IMR-90 (cell line): Measurements from ENCODE around the gene SLC47A2. TPM values are rescaled to one million over a fixed set of nuclear protein-coding genes. Genes with fewer than 3 reads are reported as not detected.

Experiments
- ATAC-seq: fragments of 200-7000 bp; cut with Tn5 transposase; 2 replicates; pipeline ENCODE4 v1.9.1; 2020; ENCODE audit warnings: low read depth, mild to moderate bottlenecking, moderate library complexity
- BruUV-seq: library from RNA; stranded (reverse); fragments of 400-500 nt; replicated peaks from 2 replicates; lab custom pipeline; 2021; lab: Mats Ljungman, UMichigan
- CTCF ChIA-PET: fragments of 300-600 bp; formaldehyde crosslinking; extraction: SDS; loops from one replicate; lab custom pipeline; 2021; ENCODE audit warnings: antibody characterized with exemption; lab: Yijun Ruan, JAX
- POLR2A ChIA-PET: fragments of 300-600 bp; sonication (Branson Sonifier 250); formaldehyde crosslinking; loops from one replicate; lab custom pipeline; 2022; ENCODE audit warnings: antibody characterized with exemption; ENCODE audit not compliant: unreplicated experiment; lab: Charles Lee
- DNase-seq: peaks from one replicate; pipeline ENCODE4 v3.0.0; 2013
- H2AFZ ChIP-seq: replicated peaks from 2 replicates; pipeline ENCODE3; 2013; ENCODE audit warnings: low read length, mild to moderate bottlenecking; ENCODE audit not compliant: poor library complexity
- H2AK5ac ChIP-seq: 2 replicates; pipeline ENCODE4 v1.6.1; 2013; ENCODE audit warnings: low read depth, low read length, inconsistent platforms
- H2AK9ac ChIP-seq: replicated peaks from 2 replicates; pipeline ENCODE3; 2013; ENCODE audit warnings: mild to moderate bottlenecking, low read depth, low read length, moderate library complexity; ENCODE audit not compliant: poor library complexity
- H2BK120ac ChIP-seq: 2 replicates; pipeline ENCODE4 v1.6.1; 2013; ENCODE audit warnings: low read depth, low read length, inconsistent platforms
- H2BK15ac ChIP-seq: 3 replicates; pipeline ENCODE4 v1.6.1; 2013; ENCODE audit warnings: low read depth, low read length, inconsistent platforms
- H2BK20ac ChIP-seq: 2 replicates; pipeline ENCODE4 v1.6.1; 2013; ENCODE audit warnings: low read depth, mild to moderate bottlenecking, inconsistent platforms, low read length, moderate library complexity
- H2BK5ac ChIP-seq: 2 replicates; pipeline ENCODE4 v1.6.1; 2013; ENCODE audit warnings: mild to moderate bottlenecking, low read depth, low read length, inconsistent platforms; ENCODE audit not compliant: poor library complexity, severe bottlenecking
- H3K14ac ChIP-seq: replicated peaks from 2 replicates; pipeline ENCODE4 v1.6.1; 2013; ENCODE audit warnings: low read depth, low read length, inconsistent platforms
- H3K18ac ChIP-seq: 2 replicates; pipeline ENCODE4 v1.6.1; 2013; ENCODE audit warnings: low read depth, low read length, control low read depth
- H3K23ac ChIP-seq: 2 replicates; pipeline ENCODE4 v1.6.1; 2013; ENCODE audit warnings: low read depth, low read length, inconsistent platforms
- H3K27ac ChIP-seq: 2 replicates; pipeline ENCODE4 v1.5.1; 2013; ENCODE audit warnings: mild to moderate bottlenecking, control low read depth, low read length; ENCODE audit not compliant: insufficient read depth
- H3K27me3 ChIP-seq: 2 replicates; pipeline ENCODE4 v1.6.1; 2013; ENCODE audit warnings: low read length; ENCODE audit not compliant: control insufficient read depth, insufficient read depth
- H3K36me3 ChIP-seq: 2 replicates; pipeline ENCODE4 v1.6.1; 2013; ENCODE audit warnings: low read length, mixed read lengths; ENCODE audit not compliant: control insufficient read depth, insufficient read depth
- H3K4ac ChIP-seq: 2 replicates; pipeline ENCODE4 v1.6.1; 2013; ENCODE audit warnings: low read depth, low read length, inconsistent platforms
- H3K4me1 ChIP-seq: 2 replicates; pipeline ENCODE4 v1.6.1; 2013; ENCODE audit warnings: low read length, mixed read lengths; ENCODE audit not compliant: control insufficient read depth, insufficient read depth
- H3K4me2 ChIP-seq: 2 replicates; pipeline ENCODE4 v1.6.1; 2013; ENCODE audit warnings: low read depth, mild to moderate bottlenecking, control low read depth, low read length, moderate library complexity
- H3K4me3 ChIP-seq: 2 replicates; pipeline ENCODE4 v1.5.1; 2013; ENCODE audit warnings: low read depth, mild to moderate bottlenecking, control low read depth, low read length, moderate library complexity; ENCODE audit not compliant: insufficient read depth
- H3K56ac ChIP-seq: 2 replicates; pipeline ENCODE4 v1.6.1; 2013; ENCODE audit warnings: low read length, inconsistent platforms; ENCODE audit not compliant: insufficient read depth; ENCODE audit errors: extremely low read depth
- H3K79me1 ChIP-seq, 2 experiments: 2 replicates each; pipeline ENCODE4 v1.6.1; 2013; ENCODE audit warnings: low read length in 2 of 2, inconsistent platforms in 1 of 2, low read depth in 1 of 2
- H3K9ac ChIP-seq: 2 replicates; pipeline ENCODE4 v1.6.1; 2013; ENCODE audit warnings: low read depth, low read length, control low read depth
- H3K9me1 ChIP-seq: 2 replicates; pipeline ENCODE4 v1.6.1; 2013; ENCODE audit warnings: low read length, inconsistent platforms; ENCODE audit not compliant: insufficient read depth
- H3K9me3 ChIP-seq: 2 replicates; pipeline ENCODE4 v1.6.1; 2013; ENCODE audit warnings: low read length; ENCODE audit not compliant: control insufficient read depth, insufficient read depth
- H4K20me1 ChIP-seq: 2 replicates; pipeline ENCODE4 v1.6.1; 2013; ENCODE audit warnings: low read length, inconsistent platforms; ENCODE audit not compliant: insufficient read depth
- H4K5ac ChIP-seq: 2 replicates; pipeline ENCODE4 v1.6.1; 2013; ENCODE audit warnings: mild to moderate bottlenecking, low read depth, low read length, control low read depth
- H4K8ac ChIP-seq, 2 experiments: 2 replicates each; pipeline ENCODE4 v1.6.1; 2013; ENCODE audit warnings: low read depth in 2 of 2, low read length in 2 of 2, control low read depth in 1 of 2, inconsistent platforms in 1 of 2
- H4K91ac ChIP-seq: 2 replicates; pipeline ENCODE4 v1.6.1; 2013; ENCODE audit warnings: low read depth, low read length, inconsistent platforms; ENCODE audit not compliant: insufficient read depth
- CEBPB ChIP-seq: IDR thresholded peaks from 2 replicates; pipeline ENCODE4 v1.6.1; 2012; ENCODE audit warnings: low read depth, low read length, improper control_type of control experiment
- MAFK ChIP-seq: IDR thresholded peaks from 2 replicates; pipeline ENCODE4 v1.6.1; 2012; ENCODE audit warnings: low read depth, low read length, improper control_type of control experiment
- MAZ ChIP-seq: IDR thresholded peaks from 2 replicates; pipeline ENCODE4 v1.6.1; 2012; ENCODE audit warnings: low read depth, mild to moderate bottlenecking, low read length, improper control_type of control experiment, moderate library complexity, borderline replicate concordance
- MXI1 ChIP-seq: IDR thresholded peaks from 2 replicates; pipeline ENCODE4 v1.6.1; 2012; ENCODE audit warnings: low read depth, mild to moderate bottlenecking, low read length, moderate library complexity, borderline replicate concordance
- NFE2L2 ChIP-seq: fragments of 150-350 bp; IDR thresholded peaks from 2 replicates; pipeline ENCODE4 v1.6.1; 2016; ENCODE audit warnings: low read depth, mild to moderate bottlenecking, low read length
- WGBS, 2 experiments: methylation state at CpG; one replicate each; pipeline versions ENCODE4 v1.1.5 to v1.1.7; 2013; ENCODE audit warnings: missing lambda C conversion rate in 2 of 2; ENCODE audit not compliant: insufficient read length in 1 of 2; ENCODE audit errors: extremely low coverage in 2 of 2; 5-methylcytosine and 5-hydroxymethylcytosine counted together
- dilution Hi-C: fragments of 300-500 bp; cut with HindIII; formaldehyde crosslinking; loops from one replicate; pipeline ENCODE4 v1.14.3; 2018; ENCODE audit warnings: low sequenced_read_pairs; ENCODE audit not compliant: unreplicated experiment
- in situ Hi-C: fragments of 300-500 bp; cut with MboI; formaldehyde crosslinking; loops from 3 replicates; pipeline ENCODE4 v1.14.3; 2019; ENCODE audit warnings: low sequenced_read_pairs, inconsistent platforms, mixed read lengths
- intact Hi-C: fragments of 100-400 bp; cut with micrococcal nuclease; formaldehyde crosslinking; loops from 2 replicates; pipeline ENCODE4 v1.10.0; 2022
- polyA plus RNA-seq, 3 experiments: library from polyadenylated mRNA; depleted of rRNA; stranded (reverse); fragments of >200 nt; gene quantifications; 2 replicates each; pipeline ENCODE4 v1.2.3, GENCODE V29; 2012; ENCODE audit warnings: low replicate concordance in 1 of 3
- total RNA-seq: library from RNA; depleted of rRNA; stranded (reverse); fragments of >200 nt; gene quantifications from 2 replicates; pipeline ENCODE4 v1.2.3, GENCODE V29; 2012

The SLC47A2 gene
- total and polyA plus RNA-seq, 2 of the 4 experiments (the other 2 are of a cell fraction) = not detected

- Histone ChIP-seq H3K14ac (no peak overlapping the region), H3K4me2 (no peak overlapping the region), H3K79me1 (no peaks in the 10 kb centered on the region), H2BK15ac (no peak overlapping the region), H3K27ac (no peak overlapping the region), H3K36me3 (no peaks in the 10 kb centered on the region), H3K9me1 (no peaks in the 10 kb centered on the region), H3K27me3 (peaks cover 13% of the 10 kb centered on the region), H3K4ac (no peak overlapping the region), H2AFZ (no peak overlapping the region), H2AK5ac (no peak overlapping the region), H2BK120ac (no peak overlapping the region), H4K8ac (no peak overlapping the region), H3K23ac (no peak overlapping the region), H3K56ac (no peak overlapping the region), H4K20me1 (no peaks in the 10 kb centered on the region), H3K4me1 (no peaks in the 10 kb centered on the region), H4K5ac (no peak overlapping the region), H4K91ac (no peak overlapping the region), H3K18ac (no peak overlapping the region), H2AK9ac (no peak overlapping the region), H3K9ac (no peak overlapping the region), H3K9me3 (no peaks in the 10 kb centered on the region), H2BK5ac (no peak overlapping the region), H3K4me3 (no peak overlapping the region), H2BK20ac (no peak overlapping the region)
- in situ Hi-C loops (no loop called here), intact Hi-C loops (no loop called here), dilution Hi-C loops (no loop called here)
- TF ChIP-seq MAFK (no peak), MAZ (no peak), MXI1 (no peak), CEBPB (no peak), NFE2L2 (no peak)
- 91% methylated on average over 5 of the region's 12 CpGs; no CpG with 5 or more reads in 1 of the 2 experiments for WGBS, 2 experiments
- POLR2A ChIA-PET = no interaction called here
- ATAC-seq (no peak), DNase-seq (no peak)
- BruUV-seq = no TSS peak
- CTCF ChIA-PET = no interaction called here
These were observed 3.9 kb downstream of the SLC47A2 start for GRCh38 chr17:19712436-19713004.
